ENCODE measurements around the gene TPGS2. TPM values are rescaled to one million over a fixed set of nuclear protein-coding genes. Genes with fewer than 3 reads are reported as not detected.

TPGS2 gene
- total and polyA plus RNA-seq, 2 of the 8 experiments (the other 6 are each of a cell fraction or from before 2014, with no cell fraction given): 151 to 273 TPM

- Histone ChIP-seq H2BK120ac (replicated peaks; ENCODE audit: low read depth, low read length) (no peak overlapping the region), H3K23me2 (ENCODE audit: low read depth, low read length) (no peaks in the 10 kb centered on the region), H3K27me3 (replicated peaks in 1 of 4; ENCODE audit: control insufficient read depth in 3 of 4, extremely low read depth in 1 of 4, insufficient read depth in 3 of 4, low read length in 3 of 4) (no peaks in the 10 kb centered on the region), H4K5ac (ENCODE audit: insufficient read length, low read depth, low read length) (no peak overlapping the region), H2BK20ac (ENCODE audit: low read length) (no peak overlapping the region), H2AK5ac (ENCODE audit: low read depth, low read length) (no peak overlapping the region), H3K79me1 (ENCODE audit: low read depth, low read length) (no peaks in the 10 kb centered on the region), H3K9me3 (ENCODE audit: insufficient read depth in 2 of 2, low read depth in 1 of 2, low read length in 1 of 2) (no peaks in the 10 kb centered on the region), H3K9ac (replicated peaks in 1 of 4; ENCODE audit: extremely low read depth in 1 of 4, low read depth in 3 of 4, low read length in 3 of 4) (no peak overlapping the region), H3K36me3 (ENCODE audit: control insufficient read depth in 2 of 4, insufficient read depth in 4 of 4, low read length in 3 of 4) (peaks cover 0 to 2% (median 0%) of the 10 kb centered on the region in 4 experiments; a peak in 2 of 8 replicates), H3K27ac (ENCODE audit: low read depth, low read length) (no peak overlapping the region), H2BK5ac (ENCODE audit: low read depth, low read length) (no peak overlapping the region), H3K56ac (replicated peaks; ENCODE audit: insufficient read length, low read depth, low read length) (no peak overlapping the region), H3K14ac (ENCODE audit: insufficient read length) (no peak overlapping the region), H2BK15ac (ENCODE audit: low read length) (no peak overlapping the region), H2BK12ac (ENCODE audit: low read depth, low read length) (no peak overlapping the region), H3K4me3 (ENCODE audit: extremely low read depth in 1 of 4, insufficient read depth in 2 of 4, low read depth in 3 of 4, low read length in 4 of 4) (no peak overlapping the region), H3K4me1 (replicated peaks in 1 of 4; ENCODE audit: control insufficient read depth in 3 of 4, insufficient read depth in 4 of 4, low read length in 3 of 4) (no peaks in the 10 kb centered on the region), H3K4me2 (ENCODE audit: insufficient read depth in 1 of 2, low read depth in 2 of 2, low read length in 2 of 2) (no peak overlapping the region), H3K79me2 (ENCODE audit: control insufficient read depth in 1 of 2, insufficient read depth in 2 of 2, low read length in 2 of 2) (no peaks in the 10 kb centered on the region), H4K20me1 (replicated peaks in 1 of 2; ENCODE audit: control insufficient read depth in 1 of 2, insufficient read depth in 2 of 2, low read length in 2 of 2) (no peaks in the 10 kb centered on the region), H3K4ac (replicated peaks; ENCODE audit: insufficient read length, low read depth, low read length) (no peak overlapping the region), H2AFZ (ENCODE audit: low read length) (no peak overlapping the region), H4K91ac (replicated peaks; ENCODE audit: insufficient read length, low read length) (no peak overlapping the region), H4K8ac (ENCODE audit: extremely low read depth, insufficient read depth, low read length) (no peak overlapping the region), H3K23ac (ENCODE audit: insufficient read length) (no peak overlapping the region), H3K18ac (ENCODE audit: extremely low read depth, low read length) (no peak overlapping the region)
- ChIA-PET CTCF (ENCODE audit: partially characterized antibody) (interaction anchor here (0.6 to 0.8 kb wide), 2 partner anchors 17 to 37 kb away, joined by 3 read pairs; no protein-coding TSS in a partner anchor), POLR2A (ENCODE audit: partially characterized antibody) (interaction anchor here (1.9 to 2.2 kb wide), 2 partner anchors 8 to 16 kb away, joined by 4 to 5 read pairs; no protein-coding TSS in a partner anchor)
- no peak for DNase-seq (ENCODE audit: low read depth in 1 of 2, low spot score in 2 of 2)
- FAIRE-seq: no peak
- WGBS, 2 experiments (ENCODE audit: extremely low coverage in 1 of 2, insufficient coverage in 1 of 2, insufficient read length in 1 of 2, insufficient replicate concordance in 2 of 2, low coverage in 1 of 2, low lambda C conversion rate in 2 of 2, missing lambda C conversion rate in 1 of 2): 80% methylated on average over 2 of the region's 2 CpGs; no CpG with 5 or more reads in 1 of the 2 experiments
- TF ChIP-seq PHF8 (conservative IDR thresholded peaks at IDR 0.05; ENCODE audit: low read depth, low read length) (no peak), CHD1 (IDR thresholded peaks at IDR 0.05; ENCODE audit: low read depth, low read length) (no peak), NANOG (IDR thresholded peaks at IDR 0.05; ENCODE audit: insufficient read depth, low read depth, low read length, poor library complexity, severe bottlenecking) (no peak), CBX5 (IDR thresholded peaks at IDR 0.05; ENCODE audit: low read depth, low read length) (no peak), GABPA (IDR thresholded peaks at IDR 0.05; ENCODE audit: borderline replicate concordance, insufficient read depth, low read length) (no peak), SIRT6 (IDR thresholded peaks at IDR 0.05; ENCODE audit: low read length) (no peak), YY1 (IDR thresholded peaks at IDR 0.05; ENCODE audit: low read depth, low read length) (no peak), ZNF274 (IDR thresholded peaks at IDR 0.05; ENCODE audit: borderline replicate concordance, extremely low read depth, low read length) (no peak), SAP30 (IDR thresholded peaks at IDR 0.05; ENCODE audit: insufficient read depth, insufficient replicate concordance, low read length) (no peak), RBBP5 (IDR thresholded peaks at IDR 0.05; ENCODE audit: borderline replicate concordance, low read depth, low read length) (no peak), CEBPB (IDR thresholded peaks at IDR 0.05; ENCODE audit: low read depth, low read length) (no peak), CHD2 (IDR thresholded peaks at IDR 0.05; ENCODE audit: low read length) (no peak), SP2 (IDR thresholded peaks at IDR 0.05; ENCODE audit: low read length) (no peak), SRF (IDR thresholded peaks at IDR 0.05; ENCODE audit: low read depth, low read length) (no peak), NRF1 (IDR thresholded peaks at IDR 0.05; ENCODE audit: low read depth, low read length) (no peak)
Observed at GRCh38 chr18:36780748-36781147, 48.1 kb downstream of the TPGS2 start.

Data from H1 (cell line).